ENCODE data around the gene BAZ2B. TPM values are rescaled to one million over a fixed set of nuclear protein-coding genes. Genes with fewer than 3 reads are reported as not detected.

The BAZ2B gene
- total and polyA plus RNA-seq, 4 donors: 21.4 to 139 (median 61.0) TPM

- Histone ChIP-seq H3K4me1 (ENCODE audit: control insufficient read depth in 1 of 2, insufficient read depth in 2 of 2, low read length in 2 of 2) (no peaks in the 10 kb centered on the region), H3K36me3 (ENCODE audit: control insufficient read depth in 1 of 2, insufficient read depth in 2 of 2, low read length in 1 of 2) (no peaks in the 10 kb centered on the region), H3K27ac (ENCODE audit: low read depth in 1 of 2, low read length in 2 of 2) (no peak overlapping the region), H3K27me3 (ENCODE audit: control insufficient read depth in 1 of 2, insufficient read depth in 2 of 2, low read length in 1 of 2) (no peaks in the 10 kb centered on the region), H3K9me3 (ENCODE audit: control insufficient read depth, low read length) (no peaks in the 10 kb centered on the region), H3K4me3 (ENCODE audit: low read length in 2 of 2) (no peak overlapping the region)
- intact Hi-C loops (cut with DNase I): no loop called here
- ATAC-seq (ENCODE audit: low FRiP score): no peak
- DNase-seq: no peak
- 72 to 75% methylated on average over 3 of the region's 3 CpGs for WGBS, 2 donors
These were observed 15.6 kb downstream of the BAZ2B start for GRCh38 chr2:159600752-159601151.

DNA sequence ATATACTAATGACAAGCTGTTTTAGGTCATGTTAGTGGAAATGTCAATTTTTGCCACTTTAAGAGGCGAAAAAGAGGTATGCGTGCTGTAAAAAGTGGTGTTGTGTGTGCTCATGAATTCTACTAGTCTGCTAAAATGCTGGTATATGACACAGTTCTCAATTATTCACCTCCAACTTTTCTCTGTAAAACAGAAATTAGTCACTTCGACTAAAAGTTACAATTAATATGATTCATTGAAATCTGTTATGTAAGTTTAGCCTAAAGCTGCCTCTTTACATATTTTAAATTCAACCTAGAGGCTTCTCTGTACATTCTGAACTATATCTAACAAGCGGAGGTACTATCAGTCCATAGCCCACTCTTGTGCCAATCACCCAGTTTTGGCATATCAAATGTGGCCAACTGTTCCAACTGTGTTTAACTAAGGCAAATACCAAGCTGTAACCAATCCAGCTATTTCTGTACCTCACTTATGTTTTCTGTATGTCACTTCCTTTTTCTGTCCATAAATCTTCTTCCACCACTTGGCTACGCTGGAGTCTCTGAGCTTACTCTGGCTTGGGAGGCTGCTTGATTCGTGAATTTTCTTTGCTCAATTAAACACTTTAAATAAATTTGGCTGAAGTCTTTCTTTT, 20.8 kb downstream of the BAZ2B start:
- Histone ChIP-seq H3K9me3 (ENCODE audit: control insufficient read depth, low read length) (no peaks in the 10 kb centered on the region), H3K27ac (ENCODE audit: low read depth in 1 of 2, low read length in 2 of 2) (no peak overlapping the region), H3K36me3 (ENCODE audit: control insufficient read depth in 1 of 2, insufficient read depth in 2 of 2, low read length in 1 of 2) (no peaks in the 10 kb centered on the region), H3K4me3 (ENCODE audit: low read length in 2 of 2) (no peak overlapping the region), H3K27me3 (ENCODE audit: control insufficient read depth in 1 of 2, insufficient read depth in 2 of 2, low read length in 1 of 2) (no peaks in the 10 kb centered on the region), H3K4me1 (ENCODE audit: control insufficient read depth in 1 of 2, insufficient read depth in 2 of 2, low read length in 2 of 2) (peaks cover 0 to 4% of the 10 kb centered on the region in 2 donors)
- WGBS, 2 donors: 53 to 63% methylated on average over 6 of the region's 6 CpGs
- intact Hi-C loops (cut with DNase I): no loop called here
- DNase-seq (no peak), ATAC-seq (ENCODE audit: low FRiP score) (no peak)

GRCh38 chr2:159592441-159592840, 23.9 kb downstream of the BAZ2B start:
- ATAC-seq (ENCODE audit: low FRiP score) (no peak), DNase-seq (no peak)
- WGBS, 2 donors: 61 to 85% methylated on average over 3 to 4 of the region's 4 CpGs
- H3K36me3 ChIP-seq (ENCODE audit: control insufficient read depth in 1 of 2, insufficient read depth in 2 of 2, low read length in 1 of 2): no peaks in the 10 kb centered on the region
- intact Hi-C loops (cut with DNase I): no loop called here
- H3K4me3 ChIP-seq (ENCODE audit: low read length in 2 of 2): no peak overlapping the region
- H3K27me3 ChIP-seq (ENCODE audit: control insufficient read depth in 1 of 2, insufficient read depth in 2 of 2, low read length in 1 of 2): no peaks in the 10 kb centered on the region
- H3K27ac ChIP-seq (ENCODE audit: low read depth in 1 of 2, low read length in 2 of 2): no peak overlapping the region
- H3K4me1 ChIP-seq (ENCODE audit: control insufficient read depth in 1 of 2, insufficient read depth in 2 of 2, low read length in 2 of 2): peaks cover 1 to 4% of the 10 kb centered on the region in 2 donors
- no peaks in the 10 kb centered on the region for H3K9me3 ChIP-seq (ENCODE audit: control insufficient read depth, low read length)

DNA sequence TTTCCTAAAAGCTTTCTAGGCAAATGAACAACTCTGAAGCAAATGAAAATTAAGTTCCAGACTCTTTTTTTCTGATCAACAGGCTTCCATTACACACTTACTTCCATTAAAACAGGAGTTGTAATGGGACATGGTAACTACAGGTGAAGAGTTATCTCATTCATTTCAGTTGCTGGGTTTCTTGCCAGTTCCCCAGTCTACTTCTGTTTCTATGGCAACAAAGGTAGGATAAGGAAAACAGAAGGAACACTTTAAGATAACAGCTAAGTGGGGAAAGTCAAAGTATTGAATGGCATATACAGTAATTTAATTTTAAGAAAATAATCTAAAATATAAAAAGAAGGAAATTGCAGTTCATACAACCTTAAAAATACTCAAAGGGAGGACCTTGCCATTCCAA, 25.1 kb downstream of the BAZ2B start:
- Histone ChIP-seq H3K27me3 (ENCODE audit: control insufficient read depth in 1 of 2, insufficient read depth in 2 of 2, low read length in 1 of 2) (no peaks in the 10 kb centered on the region), H3K27ac (ENCODE audit: low read depth in 1 of 2, low read length in 2 of 2) (no peak overlapping the region), H3K4me3 (ENCODE audit: low read length in 2 of 2) (no peak overlapping the region), H3K9me3 (ENCODE audit: control insufficient read depth, low read length) (no peaks in the 10 kb centered on the region), H3K36me3 (ENCODE audit: control insufficient read depth in 1 of 2, insufficient read depth in 2 of 2, low read length in 1 of 2) (no peaks in the 10 kb centered on the region), H3K4me1 (ENCODE audit: control insufficient read depth in 1 of 2, insufficient read depth in 2 of 2, low read length in 2 of 2) (peaks cover 1 to 4% of the 10 kb centered on the region in 2 donors)
- no peak for DNase-seq
- intact Hi-C loops (cut with DNase I): no loop called here
- ATAC-seq (ENCODE audit: low FRiP score): no peak

- Histone ChIP-seq H3K4me3 (ENCODE audit: low read length in 2 of 2) (no peak overlapping the region), H3K36me3 (ENCODE audit: control insufficient read depth in 1 of 2, insufficient read depth in 2 of 2, low read length in 1 of 2) (no peaks in the 10 kb centered on the region), H3K9me3 (ENCODE audit: control insufficient read depth, low read length) (no peaks in the 10 kb centered on the region), H3K27ac (ENCODE audit: low read depth in 1 of 2, low read length in 2 of 2) (no peak overlapping the region), H3K27me3 (ENCODE audit: control insufficient read depth in 1 of 2, insufficient read depth in 2 of 2, low read length in 1 of 2) (no peaks in the 10 kb centered on the region), H3K4me1 (ENCODE audit: control insufficient read depth in 1 of 2, insufficient read depth in 2 of 2, low read length in 2 of 2) (peaks cover 1 to 4% of the 10 kb centered on the region in 2 donors)
- WGBS, 2 donors: 43 to 69% methylated on average over 1 of the region's 1 CpG
- intact Hi-C loops (cut with DNase I): no loop called here
- ATAC-seq (ENCODE audit: low FRiP score) (no peak), DNase-seq (no peak)
These were observed 27.1 kb downstream of the BAZ2B start for GRCh38 chr2:159589286-159589685.

- intact Hi-C loops (cut with DNase I): no loop called here
- Histone ChIP-seq H3K4me1 (ENCODE audit: control insufficient read depth in 1 of 2, insufficient read depth in 2 of 2, low read length in 2 of 2) (peaks cover 0 to 1% of the 10 kb centered on the region in 2 donors), H3K27ac (ENCODE audit: low read depth in 1 of 2, low read length in 2 of 2) (no peak overlapping the region), H3K36me3 (ENCODE audit: control insufficient read depth in 1 of 2, insufficient read depth in 2 of 2, low read length in 1 of 2) (no peaks in the 10 kb centered on the region), H3K4me3 (ENCODE audit: low read length in 2 of 2) (no peak overlapping the region), H3K27me3 (ENCODE audit: control insufficient read depth in 1 of 2, insufficient read depth in 2 of 2, low read length in 1 of 2) (no peaks in the 10 kb centered on the region), H3K9me3 (ENCODE audit: control insufficient read depth, low read length) (no peaks in the 10 kb centered on the region)
- DNase-seq (no peak), ATAC-seq (ENCODE audit: low FRiP score) (no peak)
- WGBS, 2 donors: 85% methylated on average over 3 of the region's 3 CpGs
These were observed 30.3 kb downstream of the BAZ2B start for GRCh38 chr2:159586034-159586433.

DNA sequence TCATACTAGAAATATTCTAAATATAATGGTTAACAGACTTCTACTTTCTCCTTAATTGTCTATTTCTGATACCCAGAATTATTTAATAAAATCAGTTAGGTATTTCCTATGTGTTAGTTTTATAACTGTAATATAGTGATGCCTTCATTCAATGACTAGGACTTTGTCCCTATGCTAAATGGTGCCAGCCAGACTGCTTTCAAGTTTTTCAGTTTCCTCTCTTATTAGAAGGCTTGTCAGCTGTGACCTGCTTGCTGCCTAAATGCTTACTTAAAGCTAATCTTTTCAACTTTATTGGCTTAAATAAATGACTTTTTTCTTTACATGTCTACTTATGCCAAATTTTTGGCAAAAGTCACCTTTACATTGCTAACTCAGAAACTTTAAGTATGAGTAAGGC, 30.7 kb downstream of the BAZ2B start:
- intact Hi-C loops (cut with DNase I): no loop called here
- peaks cover 0 to 1% of the 10 kb centered on the region in 2 donors for H3K4me1 ChIP-seq (ENCODE audit: control insufficient read depth in 1 of 2, insufficient read depth in 2 of 2, low read length in 2 of 2)

GRCh38 chr2:159584796-159585195, 31.6 kb downstream of the BAZ2B start:
- Histone ChIP-seq H3K27me3 (ENCODE audit: control insufficient read depth in 1 of 2, insufficient read depth in 2 of 2, low read length in 1 of 2) (no peaks in the 10 kb centered on the region), H3K4me1 (ENCODE audit: control insufficient read depth in 1 of 2, insufficient read depth in 2 of 2, low read length in 2 of 2) (peaks cover 0 to 1% of the 10 kb centered on the region in 2 donors), H3K4me3 (ENCODE audit: low read length in 2 of 2) (no peak overlapping the region), H3K9me3 (ENCODE audit: control insufficient read depth, low read length) (no peaks in the 10 kb centered on the region), H3K36me3 (ENCODE audit: control insufficient read depth in 1 of 2, insufficient read depth in 2 of 2, low read length in 1 of 2) (no peaks in the 10 kb centered on the region), H3K27ac (ENCODE audit: low read depth in 1 of 2, low read length in 2 of 2) (no peak overlapping the region)
- intact Hi-C loops (cut with DNase I): no loop called here
- WGBS, 2 donors: 86 to 89% methylated on average over 2 of the region's 2 CpGs
- no peak for DNase-seq
- ATAC-seq (ENCODE audit: low FRiP score): no peak

More for the DNA sequence above, 30.7 kb downstream of the BAZ2B start:
- H3K4me3 ChIP-seq (ENCODE audit: low read length in 2 of 2): no peak overlapping the region
- ATAC-seq (ENCODE audit: low FRiP score): no peak
- H3K36me3 ChIP-seq (ENCODE audit: control insufficient read depth in 1 of 2, insufficient read depth in 2 of 2, low read length in 1 of 2): no peaks in the 10 kb centered on the region
- no peak for DNase-seq
- no peak overlapping the region for H3K27ac ChIP-seq (ENCODE audit: low read depth in 1 of 2, low read length in 2 of 2)
- no peaks in the 10 kb centered on the region for H3K9me3 ChIP-seq (ENCODE audit: control insufficient read depth, low read length)
- no peaks in the 10 kb centered on the region for H3K27me3 ChIP-seq (ENCODE audit: control insufficient read depth in 1 of 2, insufficient read depth in 2 of 2, low read length in 1 of 2)

GRCh38 chr2:159573846-159574606, 42.3 kb downstream of the BAZ2B start:
- ATAC-seq (ENCODE audit: low FRiP score) (no peak), DNase-seq (no peak)
- no peaks in the 10 kb centered on the region for H3K4me1 ChIP-seq (ENCODE audit: control insufficient read depth in 1 of 2, insufficient read depth in 2 of 2, low read length in 2 of 2)
- WGBS, 2 donors: 65% methylated on average over 3 of the region's 3 CpGs
- H3K36me3 ChIP-seq (ENCODE audit: control insufficient read depth in 1 of 2, insufficient read depth in 2 of 2, low read length in 1 of 2): no peaks in the 10 kb centered on the region
- H3K4me3 ChIP-seq (ENCODE audit: low read length in 2 of 2): no peak overlapping the region
- H3K27ac ChIP-seq (ENCODE audit: low read depth in 1 of 2, low read length in 2 of 2): no peak overlapping the region
- intact Hi-C loops (cut with DNase I): no loop called here
- H3K9me3 ChIP-seq (ENCODE audit: control insufficient read depth, low read length): no peaks in the 10 kb centered on the region
- no peaks in the 10 kb centered on the region for H3K27me3 ChIP-seq (ENCODE audit: control insufficient read depth in 1 of 2, insufficient read depth in 2 of 2, low read length in 1 of 2)
